HFF-Myc (cell line): ENCODE results near the gene PROSER1.

ENCODE experiments used
- DNase-seq: peaks from one replicate; pipeline ENCODE4 v3.0.0-alpha.2; 2011; ENCODE audit warnings: low read depth; ENCODE audit errors: extremely low read depth
- H3K4me3 ChIP-seq: replicated peaks from 2 replicates; pipeline ENCODE4 v1.5.1; 2011; ENCODE audit warnings: low read depth, mild to moderate bottlenecking, control low read depth, low read length
- TF ChIP-seq, protein P1 (sequence below): IDR thresholded peaks from 2 replicates; pipeline ENCODE4 v1.5.1; 2012; ENCODE audit warnings: mild to moderate bottlenecking, low read depth, low read length, control low read depth; ENCODE audit errors: missing control alignments

PROSER1 gene

DNA sequence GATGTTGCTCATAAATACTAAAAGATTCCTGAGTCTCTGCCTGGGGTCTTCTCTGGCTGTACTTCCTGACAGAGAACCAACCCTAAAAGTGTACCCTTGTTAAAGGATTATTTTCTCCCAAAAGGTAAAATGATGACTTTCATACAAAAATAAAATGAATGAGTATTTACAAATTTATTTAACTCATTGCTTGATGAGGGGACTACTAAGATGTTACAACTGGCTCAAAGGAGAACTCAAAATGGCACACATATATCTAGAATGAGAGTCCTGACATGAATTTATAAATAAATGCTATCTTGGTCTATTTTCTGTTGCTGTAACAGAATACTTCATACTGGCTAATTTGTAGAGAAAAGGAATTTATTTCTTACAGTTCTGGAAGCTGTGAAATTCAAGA, 77.7 kb downstream of the PROSER1 start:
- H3K4me3 ChIP-seq: no peak overlapping the region
- no peak for DNase-seq
- TF ChIP-seq, protein P1, sequence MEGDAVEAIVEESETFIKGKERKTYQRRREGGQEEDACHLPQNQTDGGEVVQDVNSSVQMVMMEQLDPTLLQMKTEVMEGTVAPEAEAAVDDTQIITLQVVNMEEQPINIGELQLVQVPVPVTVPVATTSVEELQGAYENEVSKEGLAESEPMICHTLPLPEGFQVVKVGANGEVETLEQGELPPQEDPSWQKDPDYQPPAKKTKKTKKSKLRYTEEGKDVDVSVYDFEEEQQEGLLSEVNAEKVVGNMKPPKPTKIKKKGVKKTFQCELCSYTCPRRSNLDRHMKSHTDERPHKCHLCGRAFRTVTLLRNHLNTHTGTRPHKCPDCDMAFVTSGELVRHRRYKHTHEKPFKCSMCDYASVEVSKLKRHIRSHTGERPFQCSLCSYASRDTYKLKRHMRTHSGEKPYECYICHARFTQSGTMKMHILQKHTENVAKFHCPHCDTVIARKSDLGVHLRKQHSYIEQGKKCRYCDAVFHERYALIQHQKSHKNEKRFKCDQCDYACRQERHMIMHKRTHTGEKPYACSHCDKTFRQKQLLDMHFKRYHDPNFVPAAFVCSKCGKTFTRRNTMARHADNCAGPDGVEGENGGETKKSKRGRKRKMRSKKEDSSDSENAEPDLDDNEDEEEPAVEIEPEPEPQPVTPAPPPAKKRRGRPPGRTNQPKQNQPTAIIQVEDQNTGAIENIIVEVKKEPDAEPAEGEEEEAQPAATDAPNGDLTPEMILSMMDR: no peak
